ENCODE measurements around the gene CEACAM5. TPM values are rescaled to one million over a fixed set of nuclear protein-coding genes. Genes with fewer than 3 reads are reported as not detected.
"Not testable (repeated sequence)": the region's sequence is repeated elsewhere in the genome, so short reads cannot be mapped to it uniquely, and the experiment has no call there.

The CEACAM5 gene
- total RNA-seq, 2 donors from 2014 or later: 4,350 to 5,481 TPM

DNA sequence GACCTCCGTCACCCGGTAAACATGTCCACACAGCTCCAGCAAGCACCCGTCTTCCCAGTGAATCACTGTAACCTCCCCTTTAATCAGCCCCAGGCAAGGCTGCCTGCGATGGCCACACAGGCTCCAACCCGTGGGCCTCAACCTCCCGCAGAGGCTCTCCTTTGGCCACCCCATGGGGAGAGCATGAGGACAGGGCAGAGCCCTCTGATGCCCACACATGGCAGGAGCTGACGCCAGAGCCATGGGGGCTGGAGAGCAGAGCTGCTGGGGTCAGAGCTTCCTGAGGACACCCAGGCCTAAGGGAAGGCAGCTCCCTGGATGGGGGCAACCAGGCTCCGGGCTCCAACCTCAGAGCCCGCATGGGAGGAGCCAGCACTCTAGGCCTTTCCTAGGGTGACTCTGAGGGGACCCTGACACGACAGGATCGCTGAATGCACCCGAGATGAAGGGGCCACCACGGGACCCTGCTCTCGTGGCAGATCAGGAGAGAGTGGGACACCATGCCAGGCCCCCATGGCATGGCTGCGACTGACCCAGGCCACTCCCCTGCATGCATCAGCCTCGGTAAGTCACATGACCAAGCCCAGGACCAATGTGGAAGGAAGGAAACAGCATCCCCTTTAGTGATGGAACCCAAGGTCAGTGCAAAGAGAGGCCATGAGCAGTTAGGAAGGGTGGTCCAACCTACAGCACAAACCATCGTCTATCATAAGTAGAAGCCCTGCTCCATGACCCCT is 9.0 kb upstream of the CEACAM5 start:
- intact Hi-C loops (cut with DNase I, micrococcal nuclease): no loop called here
- ATAC-seq (peak; percentile 52), DNase-seq (no peak)

DNA sequence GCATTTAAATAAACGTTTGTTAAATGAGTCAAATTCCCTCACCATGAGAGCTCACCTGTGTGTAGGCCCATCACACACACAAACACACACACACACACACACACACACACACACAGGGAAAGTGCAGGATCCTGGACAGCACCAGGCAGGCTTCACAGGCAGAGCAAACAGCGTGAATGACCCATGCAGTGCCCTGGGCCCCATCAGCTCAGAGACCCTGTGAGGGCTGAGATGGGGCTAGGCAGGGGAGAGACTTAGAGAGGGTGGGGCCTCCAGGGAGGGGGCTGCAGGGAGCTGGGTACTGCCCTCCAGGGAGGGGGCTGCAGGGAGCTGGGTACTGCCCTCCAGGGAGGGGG is 8.5 kb upstream of the CEACAM5 start:
- DNase-seq: no peak
- ATAC-seq: no peak
- intact Hi-C loops (cut with DNase I, micrococcal nuclease): no loop called here

DNA sequence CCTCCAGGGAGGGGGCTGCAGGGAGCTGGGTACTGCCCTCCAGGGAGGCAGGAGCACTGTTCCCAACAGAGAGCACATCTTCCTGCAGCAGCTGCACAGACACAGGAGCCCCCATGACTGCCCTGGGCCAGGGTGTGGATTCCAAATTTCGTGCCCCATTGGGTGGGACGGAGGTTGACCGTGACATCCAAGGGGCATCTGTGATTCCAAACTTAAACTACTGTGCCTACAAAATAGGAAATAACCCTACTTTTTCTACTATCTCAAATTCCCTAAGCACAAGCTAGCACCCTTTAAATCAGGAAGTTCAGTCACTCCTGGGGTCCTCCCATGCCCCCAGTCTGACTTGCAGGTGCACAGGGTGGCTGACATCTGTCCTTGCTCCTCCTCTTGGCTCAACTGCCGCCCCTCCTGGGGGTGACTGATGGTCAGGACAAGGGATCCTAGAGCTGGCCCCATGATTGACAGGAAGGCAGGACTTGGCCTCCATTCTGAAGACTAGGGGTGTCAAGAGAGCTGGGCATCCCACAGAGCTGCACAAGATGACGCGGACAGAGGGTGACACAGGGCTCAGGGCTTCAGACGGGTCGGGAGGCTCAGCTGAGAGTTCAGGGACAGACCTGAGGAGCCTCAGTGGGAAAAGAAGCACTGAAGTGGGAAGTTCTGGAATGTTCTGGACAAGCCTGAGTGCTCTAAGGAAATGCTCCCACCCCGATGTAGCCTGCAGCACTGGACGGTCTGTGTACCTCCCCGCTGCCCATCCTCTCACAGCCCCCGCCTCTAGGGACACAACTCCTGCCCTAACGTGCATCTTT is 7.8 kb upstream of the CEACAM5 start:
- ATAC-seq: no peak
- DNase-seq: peak in 1 of 2 donors; percentile 25
- intact Hi-C loops (cut with DNase I, micrococcal nuclease): no loop called here

DNA sequence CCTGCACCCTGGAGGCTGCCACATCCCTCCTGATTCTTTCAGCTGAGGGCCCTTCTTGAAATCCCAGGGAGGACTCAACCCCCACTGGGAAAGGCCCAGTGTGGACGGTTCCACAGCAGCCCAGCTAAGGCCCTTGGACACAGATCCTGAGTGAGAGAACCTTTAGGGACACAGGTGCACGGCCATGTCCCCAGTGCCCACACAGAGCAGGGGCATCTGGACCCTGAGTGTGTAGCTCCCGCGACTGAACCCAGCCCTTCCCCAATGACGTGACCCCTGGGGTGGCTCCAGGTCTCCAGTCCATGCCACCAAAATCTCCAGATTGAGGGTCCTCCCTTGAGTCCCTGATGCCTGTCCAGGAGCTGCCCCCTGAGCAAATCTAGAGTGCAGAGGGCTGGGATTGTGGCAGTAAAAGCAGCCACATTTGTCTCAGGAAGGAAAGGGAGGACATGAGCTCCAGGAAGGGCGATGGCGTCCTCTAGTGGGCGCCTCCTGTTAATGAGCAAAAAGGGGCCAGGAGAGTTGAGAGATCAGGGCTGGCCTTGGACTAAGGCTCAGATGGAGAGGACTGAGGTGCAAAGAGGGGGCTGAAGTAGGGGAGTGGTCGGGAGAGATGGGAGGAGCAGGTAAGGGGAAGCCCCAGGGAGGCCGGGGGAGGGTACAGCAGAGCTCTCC is 6.9 kb upstream of the CEACAM5 start:
- intact Hi-C loops (cut with DNase I, micrococcal nuclease): no loop called here
- ATAC-seq (peak; percentile 14), DNase-seq (peak; percentile 27 to 58)

DNA sequence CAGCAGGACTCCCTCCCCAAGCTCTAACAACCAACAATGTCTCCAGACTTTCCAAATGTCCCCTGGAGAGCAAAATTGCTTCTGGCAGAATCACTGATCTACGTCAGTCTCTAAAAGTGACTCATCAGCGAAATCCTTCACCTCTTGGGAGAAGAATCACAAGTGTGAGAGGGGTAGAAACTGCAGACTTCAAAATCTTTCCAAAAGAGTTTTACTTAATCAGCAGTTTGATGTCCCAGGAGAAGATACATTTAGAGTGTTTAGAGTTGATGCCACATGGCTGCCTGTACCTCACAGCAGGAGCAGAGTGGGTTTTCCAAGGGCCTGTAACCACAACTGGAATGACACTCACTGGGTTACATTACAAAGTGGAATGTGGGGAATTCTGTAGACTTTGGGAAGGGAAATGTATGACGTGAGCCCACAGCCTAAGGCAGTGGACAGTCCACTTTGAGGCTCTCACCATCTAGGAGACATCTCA is 6.2 kb upstream of the CEACAM5 start:
- ATAC-seq (no peak), DNase-seq (peak in 1 of 2 donors; percentile 6)
- intact Hi-C loops (cut with DNase I, micrococcal nuclease): no loop called here

DNA sequence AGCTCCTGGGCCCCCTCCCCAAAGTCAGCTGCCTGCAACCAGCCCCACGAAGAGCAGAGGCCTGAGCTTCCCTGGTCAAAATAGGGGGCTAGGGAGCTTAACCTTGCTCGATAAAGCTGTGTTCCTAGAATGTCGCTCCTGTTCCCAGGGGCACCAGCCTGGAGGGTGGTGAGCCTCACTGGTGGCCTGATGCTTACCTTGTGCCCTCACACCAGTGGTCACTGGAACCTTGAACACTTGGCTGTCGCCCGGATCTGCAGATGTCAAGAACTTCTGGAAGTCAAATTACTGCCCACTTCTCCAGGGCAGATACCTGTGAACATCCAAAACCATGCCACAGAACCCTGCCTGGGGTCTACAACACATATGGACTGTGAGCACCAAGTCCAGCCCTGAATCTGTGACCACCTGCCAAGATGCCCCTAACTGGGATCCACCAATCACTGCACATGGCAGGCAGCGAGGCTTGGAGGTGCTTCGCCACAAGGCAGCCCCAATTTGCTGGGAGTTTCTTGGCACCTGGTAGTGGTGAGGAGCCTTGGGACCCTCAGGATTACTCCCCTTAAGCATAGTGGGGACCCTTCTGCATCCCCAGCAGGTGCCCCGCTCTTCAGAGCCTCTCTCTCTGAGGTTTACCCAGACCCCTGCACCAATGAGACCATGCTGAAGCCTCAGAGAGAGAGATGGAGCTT is 4.7 kb upstream of the CEACAM5 start:
- intact Hi-C loops (cut with DNase I, micrococcal nuclease): no loop called here
- no peak for ATAC-seq
- DNase-seq: peak in 1 of 2 donors; percentile 22

DNA sequence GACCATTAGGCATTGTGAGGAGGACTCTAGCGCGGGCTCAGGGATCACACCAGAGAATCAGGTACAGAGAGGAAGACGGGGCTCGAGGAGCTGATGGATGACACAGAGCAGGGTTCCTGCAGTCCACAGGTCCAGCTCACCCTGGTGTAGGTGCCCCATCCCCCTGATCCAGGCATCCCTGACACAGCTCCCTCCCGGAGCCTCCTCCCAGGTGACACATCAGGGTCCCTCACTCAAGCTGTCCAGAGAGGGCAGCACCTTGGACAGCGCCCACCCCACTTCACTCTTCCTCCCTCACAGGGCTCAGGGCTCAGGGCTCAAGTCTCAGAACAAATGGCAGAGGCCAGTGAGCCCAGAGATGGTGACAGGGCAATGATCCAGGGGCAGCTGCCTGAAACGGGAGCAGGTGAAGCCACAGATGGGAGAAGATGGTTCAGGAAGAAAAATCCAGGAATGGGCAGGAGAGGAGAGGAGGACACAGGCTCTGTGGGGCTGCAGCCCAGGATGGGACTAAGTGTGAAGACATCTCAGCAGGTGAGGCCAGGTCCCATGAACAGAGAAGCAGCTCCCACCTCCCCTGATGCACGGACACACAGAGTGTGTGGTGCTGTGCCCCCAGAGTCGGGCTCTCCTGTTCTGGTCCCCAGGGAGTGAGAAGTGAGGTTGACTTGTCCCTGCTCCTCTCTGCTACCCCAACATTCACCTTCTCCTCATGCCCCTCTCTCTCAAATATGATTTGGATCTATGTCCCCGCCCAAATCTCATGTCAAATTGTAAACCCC is 2.8 kb upstream of the CEACAM5 start:
- no peak for ATAC-seq
- intact Hi-C loops (cut with DNase I, micrococcal nuclease): no loop called here

DNA sequence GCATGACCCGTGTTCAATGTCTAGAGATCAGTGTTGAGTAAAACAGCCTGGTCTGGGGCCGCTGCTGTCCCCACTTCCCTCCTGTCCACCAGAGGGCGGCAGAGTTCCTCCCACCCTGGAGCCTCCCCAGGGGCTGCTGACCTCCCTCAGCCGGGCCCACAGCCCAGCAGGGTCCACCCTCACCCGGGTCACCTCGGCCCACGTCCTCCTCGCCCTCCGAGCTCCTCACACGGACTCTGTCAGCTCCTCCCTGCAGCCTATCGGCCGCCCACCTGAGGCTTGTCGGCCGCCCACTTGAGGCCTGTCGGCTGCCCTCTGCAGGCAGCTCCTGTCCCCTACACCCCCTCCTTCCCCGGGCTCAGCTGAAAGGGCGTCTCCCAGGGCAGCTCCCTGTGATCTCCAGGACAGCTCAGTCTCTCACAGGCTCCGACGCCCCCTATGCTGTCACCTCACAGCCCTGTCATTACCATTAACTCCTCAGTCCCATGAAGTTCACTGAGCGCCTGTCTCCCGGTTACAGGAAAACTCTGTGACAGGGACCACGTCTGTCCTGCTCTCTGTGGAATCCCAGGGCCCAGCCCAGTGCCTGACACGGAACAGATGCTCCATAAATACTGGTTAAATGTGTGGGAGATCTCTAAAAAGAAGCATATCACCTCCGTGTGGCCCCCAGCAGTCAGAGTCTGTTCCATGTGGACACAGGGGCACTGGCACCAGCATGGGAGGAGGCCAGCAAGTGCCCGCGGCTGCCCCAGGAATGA is 1.5 kb upstream of the CEACAM5 start:
- peak; percentile 68 for ATAC-seq
- DNase-seq: peak; percentile 85 to 88
- intact Hi-C loops (cut with DNase I, micrococcal nuclease): no loop called here

More for the DNA sequence above, 2.8 kb upstream of the CEACAM5 start:
- peak; percentile 41 to 73 for DNase-seq

DNA sequence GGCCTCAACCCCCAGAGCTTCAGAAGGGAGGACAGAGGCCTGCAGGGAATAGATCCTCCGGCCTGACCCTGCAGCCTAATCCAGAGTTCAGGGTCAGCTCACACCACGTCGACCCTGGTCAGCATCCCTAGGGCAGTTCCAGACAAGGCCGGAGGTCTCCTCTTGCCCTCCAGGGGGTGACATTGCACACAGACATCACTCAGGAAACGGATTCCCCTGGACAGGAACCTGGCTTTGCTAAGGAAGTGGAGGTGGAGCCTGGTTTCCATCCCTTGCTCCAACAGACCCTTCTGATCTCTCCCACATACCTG is 969 bp upstream of the CEACAM5 start:
- DNase-seq (peak; percentile 54 to 57), ATAC-seq (peak; percentile 32)
- intact Hi-C loops (cut with DNase I, micrococcal nuclease): no loop called here

DNA sequence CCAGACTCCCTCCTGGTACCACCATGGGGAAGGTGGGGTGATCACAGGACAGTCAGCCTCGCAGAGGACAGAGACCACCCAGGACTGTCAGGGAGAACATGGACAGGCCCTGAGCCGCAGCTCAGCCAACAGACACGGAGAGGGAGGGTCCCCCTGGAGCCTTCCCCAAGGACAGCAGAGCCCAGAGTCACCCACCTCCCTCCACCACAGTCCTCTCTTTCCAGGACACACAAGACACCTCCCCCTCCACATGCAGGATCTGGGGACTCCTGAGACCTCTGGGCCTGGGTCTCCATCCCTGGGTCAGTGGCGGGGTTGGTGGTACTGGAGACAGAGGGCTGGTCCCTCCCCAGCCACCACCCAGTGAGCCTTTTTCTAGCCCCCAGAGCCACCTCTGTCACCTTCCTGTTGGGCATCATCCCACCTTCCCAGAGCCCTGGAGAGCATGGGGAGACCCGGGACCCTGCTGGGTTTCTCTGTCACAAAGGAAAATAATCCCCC is 505 bp upstream of the CEACAM5 start:
- DNase-seq: peak in 1 of 2 donors; percentile 38
- intact Hi-C loops (cut with DNase I, micrococcal nuclease): no loop called here

DNA sequence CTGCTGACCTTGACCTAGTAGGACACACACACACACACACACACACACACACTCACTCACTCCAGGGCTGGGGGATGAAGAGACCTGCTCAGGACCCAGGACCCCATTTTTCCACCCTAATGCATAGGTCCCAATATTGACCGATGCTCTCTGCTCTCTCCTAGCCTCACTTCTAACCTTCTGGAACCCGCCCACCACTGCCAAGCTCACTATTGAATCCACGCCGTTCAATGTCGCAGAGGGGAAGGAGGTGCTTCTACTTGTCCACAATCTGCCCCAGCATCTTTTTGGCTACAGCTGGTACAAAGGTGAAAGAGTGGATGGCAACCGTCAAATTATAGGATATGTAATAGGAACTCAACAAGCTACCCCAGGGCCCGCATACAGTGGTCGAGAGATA is 1.1 kb downstream of the CEACAM5 start:
- ATAC-seq; intact Hi-C loops (cut with DNase I, micrococcal nuclease): not testable (repeated sequence)
- peak in 1 of 2 donors; percentile 21 for DNase-seq

More for the DNA sequence above, 505 bp upstream of the CEACAM5 start:
- no peak for ATAC-seq

DNA sequence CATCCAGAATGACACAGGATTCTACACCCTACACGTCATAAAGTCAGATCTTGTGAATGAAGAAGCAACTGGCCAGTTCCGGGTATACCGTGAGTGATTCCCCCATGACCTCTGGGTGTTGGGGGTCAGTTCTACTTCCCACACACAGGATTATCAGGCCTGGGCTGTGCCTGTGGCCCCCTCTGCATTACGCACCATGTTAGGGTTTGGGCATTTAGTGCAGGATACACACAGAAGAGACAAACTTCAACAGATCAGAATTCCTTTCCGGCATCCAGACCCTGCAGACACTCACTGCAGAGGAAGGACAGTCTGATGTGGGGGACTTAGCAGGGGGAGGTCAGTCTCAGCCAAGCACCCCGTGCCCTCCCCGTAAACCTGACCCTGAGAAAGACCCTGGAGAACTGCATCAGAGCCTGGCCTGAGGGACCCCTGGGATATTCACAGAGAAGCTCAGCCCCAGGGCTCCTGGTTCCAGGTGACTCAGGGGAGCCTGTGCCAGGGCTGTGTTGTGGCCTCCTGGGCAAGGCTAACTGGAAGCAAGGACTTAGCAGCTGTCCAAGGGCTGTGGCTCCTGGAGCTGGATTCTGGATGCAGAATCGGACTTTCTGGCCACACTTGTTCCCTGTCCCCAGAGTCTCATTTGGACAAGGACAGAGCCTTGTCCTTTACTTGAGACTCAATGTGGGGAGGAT is 1.7 kb downstream of the CEACAM5 start:
- intact Hi-C loops (cut with DNase I, micrococcal nuclease): no loop called here
- peak; percentile 27 to 40 for DNase-seq
- no peak for ATAC-seq

DNA sequence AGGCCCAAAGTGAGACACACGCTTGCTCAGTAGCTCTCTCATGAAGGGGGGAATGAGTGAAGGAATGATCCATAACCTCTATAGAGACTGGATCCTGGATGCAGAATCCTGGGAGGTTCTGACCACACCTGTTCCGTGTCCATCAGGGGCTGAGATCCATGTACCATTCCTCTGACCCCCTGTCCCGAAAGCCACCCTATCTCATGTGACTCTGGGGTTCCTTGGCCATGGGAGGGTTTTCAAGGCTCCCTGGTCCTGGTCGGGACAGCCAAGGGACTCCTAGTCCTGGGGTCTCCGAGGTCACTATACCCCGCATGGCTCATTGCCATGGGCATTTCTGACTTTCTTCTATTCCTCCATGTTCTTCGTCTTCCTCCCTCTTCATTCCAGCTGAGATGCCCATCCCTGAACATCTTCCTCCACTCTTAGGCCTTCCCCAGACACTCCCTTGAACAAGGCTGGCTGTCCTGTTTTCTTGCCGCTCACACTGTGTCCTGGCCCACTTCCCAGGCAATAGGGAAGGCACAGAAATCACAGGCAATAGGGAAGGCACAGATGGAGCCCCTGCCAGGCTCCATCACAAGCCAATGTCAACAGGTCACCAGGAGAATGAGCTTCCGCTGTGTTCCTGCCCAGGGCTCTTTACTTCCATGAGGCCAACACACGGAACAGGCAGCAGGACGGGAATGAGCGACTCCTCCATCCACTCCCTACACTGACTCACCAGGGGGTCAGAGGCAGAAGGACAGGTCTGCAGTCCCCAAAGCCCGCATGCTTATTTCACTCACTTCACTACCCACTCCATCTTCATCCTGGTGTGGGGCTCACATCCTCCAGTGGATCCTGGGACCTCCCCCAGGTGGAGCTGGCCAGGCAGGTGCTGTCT is 3.2 kb downstream of the CEACAM5 start:
- intact Hi-C loops (cut with DNase I, micrococcal nuclease): no loop called here
- DNase-seq: peak; percentile 52
- peak; percentile 34 for ATAC-seq

DNA sequence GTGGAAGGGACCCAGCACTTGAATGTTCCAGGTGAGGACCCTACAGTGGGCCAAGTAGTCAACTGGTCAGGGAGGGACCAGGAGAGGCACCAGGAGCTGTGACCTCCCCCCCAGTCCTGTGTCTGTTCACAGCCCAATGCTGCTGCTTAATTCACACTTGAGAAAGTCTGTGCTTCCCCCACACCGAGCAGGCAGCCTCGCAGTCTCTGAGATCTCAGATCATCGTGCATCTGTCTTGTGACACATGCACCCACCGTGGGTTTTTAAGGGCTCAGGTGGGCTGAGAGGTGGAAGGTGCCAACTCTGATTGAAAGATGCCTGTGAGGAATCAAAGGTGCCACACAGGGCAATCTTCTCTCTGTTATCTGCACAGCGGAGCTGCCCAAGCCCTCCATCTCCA is 6.2 kb downstream of the CEACAM5 start:
- DNase-seq (peak in 1 of 2 donors; percentile 21), ATAC-seq (no peak)
- intact Hi-C loops (cut with DNase I, micrococcal nuclease): no loop called here

DNA sequence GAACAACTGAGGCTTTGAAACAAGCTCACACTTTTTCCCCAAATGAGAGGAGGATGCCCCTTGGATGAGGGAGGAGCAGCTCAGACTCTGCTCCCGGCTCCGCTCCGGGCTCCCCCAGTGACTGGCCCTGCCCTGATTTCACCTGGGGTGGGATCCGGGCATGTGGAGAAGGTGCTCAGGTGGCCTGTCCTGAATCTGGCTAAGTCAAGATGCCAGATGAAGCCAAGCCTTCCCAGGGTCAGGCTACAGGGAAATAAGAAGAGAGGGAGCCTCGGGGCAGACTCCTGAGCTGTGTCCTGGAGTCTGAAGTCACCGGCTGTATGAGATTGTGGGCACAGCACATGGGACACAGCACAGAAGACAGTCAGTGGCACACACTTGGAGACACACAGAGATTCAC is 10.3 kb downstream of the CEACAM5 start:
- intact Hi-C loops (cut with DNase I, micrococcal nuclease): no loop called here
- DNase-seq (no peak), ATAC-seq (no peak)

DNA sequence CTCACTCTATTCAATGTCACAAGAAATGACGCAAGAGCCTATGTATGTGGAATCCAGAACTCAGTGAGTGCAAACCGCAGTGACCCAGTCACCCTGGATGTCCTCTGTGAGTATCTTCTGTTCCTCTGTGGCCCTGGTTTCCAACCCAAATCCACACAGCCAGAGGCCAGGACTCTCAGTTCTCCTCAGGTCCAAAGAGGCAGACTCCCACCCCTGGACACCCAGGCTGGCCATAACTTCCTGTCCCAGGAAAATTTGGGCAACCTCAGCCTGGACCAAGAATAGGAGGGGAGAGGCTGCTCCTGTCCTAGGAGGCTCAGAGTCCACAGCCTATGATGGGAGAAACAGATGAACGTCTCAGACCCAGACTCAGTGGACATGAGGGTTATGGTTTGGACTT is 11.7 kb downstream of the CEACAM5 start:
- no peak for DNase-seq
- ATAC-seq: peak; percentile 5
- intact Hi-C loops (cut with DNase I, micrococcal nuclease): no loop called here

Data from left colon (tissue), 2 donors.